PC-9 (cell line): ENCODE measurements around the gene INTS7. TPM values are rescaled to one million over a fixed set of nuclear protein-coding genes. Genes with fewer than 3 reads are reported as not detected.
"Not testable (repeated sequence)": the region's sequence is repeated elsewhere in the genome, so short reads cannot be mapped to it uniquely, and the experiment has no call there.

Experiments
- BruUV-seq: library from RNA; stranded (reverse); fragments of 400-500 nt; replicated peaks from 2 replicates; lab custom pipeline; 2021; lab: Mats Ljungman, UMichigan
- CTCF ChIA-PET: fragments of 300-600 bp; sonication (Branson Sonifier 250); formaldehyde crosslinking; loops from one replicate; lab custom pipeline; 2022; ENCODE audit warnings: antibody characterized with exemption; lab: Charles Lee
- POLR2A ChIA-PET: fragments of 300-600 bp; sonication (Branson Sonifier 250); formaldehyde crosslinking; loops from one replicate; lab custom pipeline; 2022; ENCODE audit warnings: antibody characterized with exemption; ENCODE audit not compliant: unreplicated experiment; lab: Charles Lee
- DNase-seq, 2 experiments: peaks; one replicate each; pipeline versions ENCODE4 v3.0.0 to v3.0.0-alpha.2; 2015 to 2022; ENCODE audit warnings: mixed read lengths in 1 of 2
- H2AFZ ChIP-seq: fragments of 200-600 bp; sonication (generic); 2 replicates; pipeline ENCODE4 v1.8.1; 2017; ENCODE audit warnings: antibody characterized with exemption
- H3F3A ChIP-seq: fragments of 200-600 bp; sonication (generic); 2 replicates; pipeline ENCODE4 v1.8.1; 2017; ENCODE audit warnings: antibody characterized with exemption, mild to moderate bottlenecking, low read depth; ENCODE audit not compliant: insufficient read depth
- H3K27ac ChIP-seq: fragments of 200-600 bp; sonication (generic); 2 replicates; pipeline ENCODE4 v1.6.1; 2016; ENCODE audit warnings: mixed run types
- H3K27me3 ChIP-seq: fragments of 200-600 bp; sonication (generic); 2 replicates; pipeline ENCODE4 v1.6.1; 2016; ENCODE audit warnings: low read depth, mixed run types; ENCODE audit not compliant: insufficient read depth
- H3K36me3 ChIP-seq: fragments of 200-600 bp; sonication (generic); 2 replicates; pipeline ENCODE4 v1.6.1; 2016; ENCODE audit warnings: low read depth, mixed run types
- H3K4me1 ChIP-seq: fragments of 200-600 bp; sonication (generic); replicated peaks from 2 replicates; pipeline ENCODE4 v1.6.1; 2016; ENCODE audit warnings: mixed run types; ENCODE audit not compliant: insufficient read depth
- H3K4me2 ChIP-seq: fragments of 200-600 bp; sonication (generic); 2 replicates; pipeline ENCODE4 v1.6.1; 2017; ENCODE audit warnings: mixed run types
- H3K4me3 ChIP-seq: fragments of 200-600 bp; sonication (generic); 2 replicates; pipeline ENCODE4 v1.6.1; 2016; ENCODE audit warnings: mixed run types
- H3K79me2 ChIP-seq: fragments of 200-600 bp; sonication (generic); 2 replicates; pipeline ENCODE4 v1.6.1; 2017; ENCODE audit warnings: low read depth, mixed run types
- H3K9me2 ChIP-seq: fragments of 200-600 bp; sonication (generic); 2 replicates; pipeline ENCODE4 v1.8.1; 2017; ENCODE audit warnings: mild to moderate bottlenecking; ENCODE audit not compliant: insufficient read depth
- H3K9me3 ChIP-seq: fragments of 200-600 bp; sonication (generic); 2 replicates; pipeline ENCODE4 v1.8.1; 2016; ENCODE audit warnings: low read depth; ENCODE audit not compliant: insufficient read depth
- H4K20me1 ChIP-seq: fragments of 200-600 bp; sonication (generic); 2 replicates; pipeline ENCODE4 v1.8.1; 2017; ENCODE audit not compliant: insufficient read depth
- EZH2 ChIP-seq: fragments of 200-600 bp; sonication (generic); IDR thresholded peaks from 2 replicates; pipeline ENCODE4 v1.8.0; 2017; ENCODE audit warnings: antibody characterized with exemption, low read depth
- intact Hi-C: fragments of 100-400 bp; cut with micrococcal nuclease; formaldehyde crosslinking; loops from one replicate; pipeline ENCODE4 v1.10.0; 2022; ENCODE audit not compliant: unreplicated experiment
- total RNA-seq: library from RNA; stranded (reverse); gene quantifications from 2 replicates; pipeline ENCODE4 v1.2.3, GENCODE V29; 2021
- TF ChIP-seq, protein P1 (sequence below): fragments of 200-600 bp; sonication (generic); conservative IDR thresholded peaks from 2 replicates; pipeline ENCODE4 v1.6.1; 2017; ENCODE audit warnings: mixed run types, antibody characterized with exemption, mild to moderate bottlenecking, moderate library complexity

Gene INTS7
- total RNA-seq, 1 experiment from 2014 or later, result 24.7 TPM

GRCh38 chr1:212034516-212035122 is 738 bp downstream of the INTS7 start:
- TSS peak; percentile 50 for BruUV-seq
- H4K20me1 ChIP-seq, result no peaks in the 10 kb centered on the region

DNA sequence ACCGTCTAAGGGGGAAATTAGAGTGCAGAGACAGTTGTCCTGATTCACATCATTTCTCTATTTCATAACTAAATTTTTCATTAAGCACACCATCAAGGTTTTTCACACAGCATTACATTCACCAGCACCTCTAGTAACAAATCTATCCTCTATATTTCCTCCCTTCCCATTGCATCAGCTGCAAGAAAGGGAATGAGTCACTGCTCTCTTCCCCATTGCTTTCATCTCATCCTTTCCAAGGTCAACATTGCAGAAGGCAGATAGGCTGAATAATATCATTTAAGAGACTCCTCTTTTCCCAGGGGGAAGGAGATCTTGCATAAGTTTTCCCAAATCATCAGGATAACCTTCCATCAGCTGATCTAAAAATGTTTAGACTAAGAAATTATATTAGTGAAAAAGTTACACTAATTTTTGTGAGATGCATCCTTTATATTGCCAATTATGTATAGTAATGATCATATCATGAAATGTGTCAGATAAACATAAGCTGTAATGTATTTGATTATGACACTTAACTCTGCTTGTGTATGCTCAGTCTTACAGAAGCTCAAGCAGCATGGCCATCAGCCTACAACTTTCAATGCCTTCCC is 4.3 kb downstream of the INTS7 start:
- H3K79me2 ChIP-seq, result peaks cover 87% of the 10 kb centered on the region

More at GRCh38 chr1:212034516-212035122, 738 bp downstream of the INTS7 start:
- TF ChIP-seq, protein P1, sequence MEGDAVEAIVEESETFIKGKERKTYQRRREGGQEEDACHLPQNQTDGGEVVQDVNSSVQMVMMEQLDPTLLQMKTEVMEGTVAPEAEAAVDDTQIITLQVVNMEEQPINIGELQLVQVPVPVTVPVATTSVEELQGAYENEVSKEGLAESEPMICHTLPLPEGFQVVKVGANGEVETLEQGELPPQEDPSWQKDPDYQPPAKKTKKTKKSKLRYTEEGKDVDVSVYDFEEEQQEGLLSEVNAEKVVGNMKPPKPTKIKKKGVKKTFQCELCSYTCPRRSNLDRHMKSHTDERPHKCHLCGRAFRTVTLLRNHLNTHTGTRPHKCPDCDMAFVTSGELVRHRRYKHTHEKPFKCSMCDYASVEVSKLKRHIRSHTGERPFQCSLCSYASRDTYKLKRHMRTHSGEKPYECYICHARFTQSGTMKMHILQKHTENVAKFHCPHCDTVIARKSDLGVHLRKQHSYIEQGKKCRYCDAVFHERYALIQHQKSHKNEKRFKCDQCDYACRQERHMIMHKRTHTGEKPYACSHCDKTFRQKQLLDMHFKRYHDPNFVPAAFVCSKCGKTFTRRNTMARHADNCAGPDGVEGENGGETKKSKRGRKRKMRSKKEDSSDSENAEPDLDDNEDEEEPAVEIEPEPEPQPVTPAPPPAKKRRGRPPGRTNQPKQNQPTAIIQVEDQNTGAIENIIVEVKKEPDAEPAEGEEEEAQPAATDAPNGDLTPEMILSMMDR, result no peak; the same call in 1 of the 2 replicates
- TF ChIP-seq EZH2, result no peak
- Histone ChIP-seq H3K4me1 (peaks cover 53% of the 10 kb centered on the region), H3K4me2 (peak overlapping the region; percentile 86), H3K9me3 (no peaks in the 10 kb centered on the region), H3K27me3 (no peaks in the 10 kb centered on the region), H3K27ac (peak overlapping the region; percentile 55), H3K79me2 (peaks cover 85% of the 10 kb centered on the region), H3K36me3 (no peaks in the 10 kb centered on the region), H2AFZ (peak overlapping the region; percentile 68), H3K9me2 (no peaks in the 10 kb centered on the region), H3F3A (peaks cover 31% of the 10 kb centered on the region), H3K4me3 (peak overlapping the region; percentile 93)
- POLR2A ChIA-PET, result interaction anchor here (0.5 to 1.5 kb wide), 5 partner anchors 226 to 397 kb away, joined by 3 to 8 read pairs (median 6); partner anchors contain the start of gene NEK2
- no peak for DNase-seq
- CTCF ChIA-PET, result interaction anchor here (0.5 to 2.1 kb wide), 10 partner anchors 18 to 480 kb away, joined by 3 to 47 read pairs (median 5); no protein-coding TSS in a partner anchor
- intact Hi-C loops, result loop anchor here (1.0 to 10.0 kb wide), 5 partner anchors 22 to 420 kb away; no protein-coding TSS in a partner anchor

GRCh38 chr1:212027727-212028126 is 7.6 kb downstream of the INTS7 start:
- intact Hi-C loops, H3K9me3 ChIP-seq, H3K36me3 ChIP-seq, POLR2A ChIA-PET, H3K4me3 ChIP-seq, H2AFZ ChIP-seq, H3K4me2 ChIP-seq, H3K27ac ChIP-seq, H3K27me3 ChIP-seq, H4K20me1 ChIP-seq, BruUV-seq, H3K9me2 ChIP-seq: not testable (repeated sequence)
- CTCF ChIA-PET, result interaction anchor here (0.9 kb wide), 1 partner anchor 15 kb away, joined by 4 read pairs; no protein-coding TSS in a partner anchor
- peaks cover 26% of the 10 kb centered on the region for H3K4me1 ChIP-seq
- peaks cover 90% of the 10 kb centered on the region for H3K79me2 ChIP-seq
- peak in 1 of 2 experiments; percentile 45 for DNase-seq
- peaks cover 28% of the 10 kb centered on the region for H3F3A ChIP-seq

More for the DNA sequence above, 4.3 kb downstream of the INTS7 start:
- intact Hi-C loops, result loop anchor here (10.0 kb wide), 2 partner anchors 206 to 424 kb away; no protein-coding TSS in a partner anchor
- H2AFZ ChIP-seq, result no peak overlapping the region; the same call in 1 of the 2 replicates
- H3F3A ChIP-seq, result peaks cover 31% of the 10 kb centered on the region
- H3K4me2 ChIP-seq, result peak overlapping the region; percentile 52
- no peaks in the 10 kb centered on the region for H3K36me3 ChIP-seq
- no peak overlapping the region; the same call in 1 of the 2 replicates for H3K4me3 ChIP-seq
- no TSS peak for BruUV-seq
- ChIA-PET CTCF (interaction anchor here (0.6 to 0.9 kb wide), 2 partner anchors 425 to 516 kb away, joined by 3 to 4 read pairs; no protein-coding TSS in a partner anchor), POLR2A (no interaction called here)
- peak overlapping the region; percentile 95 for H3K27ac ChIP-seq
- peaks cover 41% of the 10 kb centered on the region for H3K4me1 ChIP-seq
- H3K9me2 ChIP-seq, result no peaks in the 10 kb centered on the region
- no peaks in the 10 kb centered on the region for H3K9me3 ChIP-seq
- no peaks in the 10 kb centered on the region for H4K20me1 ChIP-seq
- DNase-seq, result peak in 1 of 2 experiments; percentile 71
- TF ChIP-seq, protein P1, result no peak
- no peak for TF ChIP-seq EZH2
- no peaks in the 10 kb centered on the region for H3K27me3 ChIP-seq
